GM21528 (cell line): Measurements from ENCODE around the gene RUBCNL.
"Not testable (repeated sequence)": the region's sequence is repeated elsewhere in the genome, so short reads cannot be mapped to it uniquely, and the experiment has no call there.

ENCODE experiments used
- ATAC-seq: cut with Tn5 transposase; IDR thresholded peaks from one replicate; pipeline ENCODE4 v1.9.1; 2021; ENCODE audit warnings: mild to moderate bottlenecking, moderate library complexity; ENCODE audit not compliant: unreplicated experiment, low FRiP score

Gene RUBCNL

DNA sequence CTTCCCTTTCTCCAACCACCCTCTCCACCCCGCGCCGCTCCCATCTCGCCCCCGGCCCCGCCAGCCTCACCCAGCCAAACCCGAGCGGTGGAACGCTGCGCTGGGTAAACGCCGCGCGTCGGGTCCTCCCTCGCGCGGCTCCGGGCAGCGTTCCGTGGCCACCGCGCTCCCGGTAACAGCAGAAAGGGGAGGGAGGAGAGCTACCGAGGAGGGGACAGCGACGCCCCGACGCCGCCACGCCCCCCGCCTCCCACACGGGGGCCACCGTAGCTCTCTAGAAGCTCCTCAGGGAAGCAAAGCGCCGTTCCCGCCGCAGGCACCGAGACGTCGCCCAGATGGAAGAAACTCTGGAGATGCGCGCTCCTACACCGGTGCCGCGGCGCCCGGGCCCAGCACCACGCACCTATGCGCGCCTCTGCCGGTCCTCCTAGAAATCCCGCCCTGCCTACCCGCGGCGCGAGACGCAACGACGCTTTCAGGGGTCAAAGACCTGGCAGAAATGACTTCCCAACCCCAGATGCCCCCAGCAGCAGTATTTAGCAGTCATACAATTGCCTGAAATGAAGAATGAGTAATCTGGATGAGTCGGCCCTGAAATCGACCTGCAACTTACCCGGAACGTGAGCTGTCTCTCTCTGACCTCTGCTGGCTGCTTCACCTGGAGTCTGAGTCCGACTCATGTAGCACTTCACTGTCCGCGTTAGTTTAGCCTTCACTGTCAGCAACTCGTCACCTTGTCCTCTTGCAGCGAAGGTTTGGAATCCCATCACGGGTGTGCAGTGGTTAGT is at the start of gene RUBCNL:
RUBCNL (minus strand) TSS at position 189 of the 788 bp plus-strand sequence. CDS start 14,777 bp downstream, outside the sequence.
- no peak for ATAC-seq

DNA sequence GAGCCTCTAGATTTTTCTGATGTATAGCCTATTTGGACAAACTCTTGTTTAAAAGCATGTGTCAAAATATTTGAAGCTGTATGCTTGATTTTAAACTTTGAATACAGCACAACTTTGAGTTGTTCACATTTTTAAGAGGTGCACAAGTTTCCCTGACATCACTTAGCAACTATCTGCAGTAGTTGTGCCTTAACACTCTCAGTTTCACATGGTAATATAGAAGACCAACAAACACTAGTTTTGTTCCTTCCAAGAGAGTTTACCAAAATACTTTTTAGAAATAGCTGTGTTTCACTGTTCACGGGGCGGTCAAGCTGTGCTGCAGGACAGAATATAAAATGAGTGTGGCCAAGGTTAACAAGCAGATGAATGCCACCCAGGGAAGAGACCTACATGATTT is 42.5 kb upstream of the RUBCNL start:
- not testable (repeated sequence) for ATAC-seq

DNA sequence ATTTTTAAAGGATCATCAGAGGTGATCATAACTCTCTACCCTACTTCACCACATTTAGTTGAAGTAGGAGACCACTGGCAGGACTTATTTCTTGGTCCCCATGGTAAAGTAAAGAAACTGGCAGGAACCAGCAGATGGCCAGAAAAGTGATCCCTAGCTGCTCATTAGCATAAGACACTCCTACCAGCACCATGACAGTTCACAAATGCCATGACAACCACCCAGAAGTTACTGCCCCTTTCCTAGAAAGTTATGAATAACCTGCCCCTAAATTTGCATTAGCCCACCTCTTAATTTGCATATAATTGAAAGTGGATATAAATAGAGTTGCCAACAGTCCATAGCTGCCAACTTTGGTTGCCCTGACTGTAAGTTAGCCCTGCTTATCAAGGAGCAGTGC is 18.4 kb upstream of the RUBCNL start:
- no peak for ATAC-seq

DNA sequence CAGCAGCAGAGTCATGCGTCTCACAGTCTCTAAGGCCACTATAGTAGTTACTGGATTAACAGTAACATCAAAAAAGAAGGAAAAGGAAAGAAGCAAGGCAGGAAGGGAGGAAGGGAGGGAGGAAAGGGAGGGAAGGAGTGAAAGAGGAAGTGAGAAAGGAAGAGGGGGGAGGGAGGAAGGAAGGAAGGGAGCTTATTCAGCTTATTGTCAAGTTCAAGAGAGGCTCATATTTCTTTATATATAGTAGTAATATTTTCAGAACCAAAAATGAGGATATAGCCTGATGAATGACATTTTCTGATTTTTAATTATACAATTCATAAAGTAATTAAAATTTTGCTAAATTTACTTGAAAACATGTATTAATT is 17.7 kb upstream of the RUBCNL start:
- ATAC-seq, result no peak

- ATAC-seq, result no peak
These were observed 17.0 kb upstream of the RUBCNL start for GRCh38 chr13:46403851-46404732.

DNA sequence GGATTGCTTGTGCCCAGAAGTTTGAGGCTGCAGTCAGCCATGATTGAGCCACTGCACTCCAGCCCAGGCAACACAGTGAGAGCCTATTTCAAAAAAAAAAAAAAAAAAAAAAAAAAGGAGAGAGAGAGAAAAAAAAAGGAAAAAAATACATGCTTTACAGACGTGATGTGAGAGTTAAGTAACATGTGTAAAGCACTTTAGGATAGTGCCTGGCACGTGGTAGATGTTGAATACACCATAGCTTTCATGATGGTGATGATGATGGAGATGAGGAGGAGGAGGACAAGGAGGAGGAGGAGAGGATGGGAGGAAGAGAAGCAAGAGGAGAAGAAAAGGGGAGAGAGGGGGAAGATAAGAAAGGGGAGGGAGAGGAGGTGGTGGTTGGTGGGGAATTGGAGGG is 15.1 kb upstream of the RUBCNL start:
- no peak for ATAC-seq

DNA sequence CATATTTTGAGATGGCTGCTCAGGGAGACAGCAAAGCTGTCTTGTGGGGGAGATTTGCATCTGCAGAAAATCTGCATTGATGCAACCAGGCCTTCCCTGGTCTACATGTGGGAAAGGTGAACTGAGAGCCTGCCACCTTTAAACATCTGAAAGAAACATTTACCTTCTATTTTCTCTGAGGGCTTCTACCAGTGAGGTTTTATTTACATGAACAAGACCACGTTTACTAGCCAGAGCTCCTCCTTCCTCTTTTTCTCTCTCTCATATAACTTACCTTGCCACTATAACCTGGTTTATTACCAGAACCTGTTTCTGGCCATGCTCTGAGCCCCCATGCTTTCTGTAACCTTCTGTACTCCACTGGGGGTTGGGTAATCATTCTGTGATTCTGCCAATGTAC is 14.4 kb upstream of the RUBCNL start:
- ATAC-seq, result peak; percentile 60

DNA sequence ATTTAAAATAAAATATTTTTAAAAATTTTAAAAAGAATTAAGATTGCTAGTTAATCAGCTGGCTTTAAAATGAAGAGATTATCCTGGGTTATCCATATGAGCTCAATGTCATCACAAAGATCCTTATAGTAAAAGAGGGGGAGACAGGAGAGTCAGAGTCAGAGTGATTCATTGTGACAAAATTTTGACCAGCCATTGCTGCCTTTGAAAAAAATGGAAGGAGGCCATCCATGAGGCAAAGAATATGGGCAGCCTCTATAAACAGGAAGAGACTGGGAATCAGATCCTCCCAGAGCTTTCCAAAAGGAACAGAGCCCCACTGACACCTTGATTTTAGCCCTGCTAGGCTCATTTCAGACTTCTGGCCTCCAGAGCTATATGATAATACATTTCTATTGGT is 9.3 kb upstream of the RUBCNL start:
- no peak for ATAC-seq

GRCh38 chr13:46392967-46393366 is 5.9 kb upstream of the RUBCNL start:
- no peak for ATAC-seq

DNA sequence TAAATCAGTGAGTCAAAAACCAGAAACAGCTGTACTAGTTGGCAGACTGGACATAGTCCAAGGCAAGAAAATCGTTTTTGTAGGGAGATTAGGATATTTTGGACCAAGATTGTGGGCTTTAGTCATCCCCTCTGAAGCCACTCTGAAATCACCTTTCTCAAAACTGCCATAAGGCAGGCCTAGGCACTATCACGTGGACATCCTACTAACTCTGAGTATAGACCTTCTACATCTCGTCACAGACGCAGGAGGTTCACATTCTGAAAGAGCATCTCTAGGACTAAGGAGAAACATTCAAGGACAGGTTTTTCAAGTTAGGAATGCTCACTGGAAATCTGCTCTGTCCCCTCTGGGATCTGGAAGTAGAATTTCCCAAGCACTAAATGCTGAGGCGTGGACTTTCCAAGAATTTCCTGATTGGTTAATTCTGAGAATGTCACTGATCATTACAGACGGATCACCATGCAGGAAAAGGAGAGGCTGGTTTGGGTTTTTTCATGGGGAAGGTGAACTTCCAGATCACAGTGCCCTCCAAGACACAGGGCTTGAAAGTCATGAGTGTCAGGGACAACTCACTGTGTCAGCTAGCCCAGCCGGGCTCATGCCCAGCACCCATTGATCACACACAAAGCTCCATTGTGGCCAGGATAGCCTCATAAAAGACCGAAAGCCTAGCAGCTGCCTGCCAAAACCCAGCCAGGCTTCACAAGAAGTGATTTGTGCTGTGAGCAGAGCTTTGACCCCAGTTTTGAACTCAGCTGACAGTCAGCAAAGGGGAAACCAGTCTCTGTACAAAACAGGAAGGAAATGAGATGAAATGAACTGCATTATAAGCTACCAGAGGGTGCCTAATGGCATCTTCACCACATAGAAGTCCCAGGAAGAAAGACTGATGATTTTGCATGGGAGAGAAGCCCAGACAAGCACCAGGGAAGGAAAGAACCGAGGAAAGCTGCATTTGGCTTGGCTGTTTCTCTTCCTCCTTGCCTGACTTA is 2.7 kb upstream of the RUBCNL start:
- ATAC-seq, result peak; percentile 46

- ATAC-seq, result no peak
These were observed 1.8 kb upstream of the RUBCNL start for GRCh38 chr13:46388846-46389245.

GRCh38 chr13:46388308-46388707 is 1.3 kb upstream of the RUBCNL start:
- no peak for ATAC-seq

DNA sequence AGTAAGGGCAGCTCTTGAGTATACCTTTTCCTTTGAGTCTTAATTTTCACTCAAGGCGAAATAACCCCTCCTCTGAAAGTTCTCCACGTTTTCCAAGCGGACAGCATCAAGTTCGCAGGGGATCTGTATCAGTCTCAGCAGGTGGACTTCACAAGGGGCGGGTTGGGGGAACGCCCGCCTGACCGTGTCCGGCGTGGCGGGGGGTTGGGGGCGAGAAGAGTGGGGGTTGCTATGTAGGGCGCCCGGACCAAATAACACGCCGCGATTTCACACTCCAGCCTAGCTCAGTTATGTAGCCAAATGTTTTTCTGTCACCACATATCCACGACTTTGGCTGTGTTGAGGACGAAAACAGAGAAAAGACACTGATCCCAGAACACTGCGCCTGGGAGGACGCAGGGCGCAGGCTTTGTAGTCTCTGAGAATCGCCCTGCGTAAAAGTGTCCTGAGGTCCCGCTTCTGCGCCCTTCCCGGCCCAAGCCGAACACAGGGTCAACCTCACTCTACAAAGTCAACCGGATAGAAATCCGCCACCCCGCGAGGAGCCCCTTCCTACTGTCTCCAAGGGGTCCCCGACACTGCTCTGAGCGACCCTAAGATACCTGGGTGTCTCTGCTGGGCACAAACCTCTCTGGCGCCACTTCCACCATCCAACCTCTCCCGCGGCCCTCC is 524 bp downstream of the RUBCNL start:
- ATAC-seq, result no peak

GRCh38 chr13:46385946-46386345 is 1.1 kb downstream of the RUBCNL start:
- peak; percentile 28 for ATAC-seq

- ATAC-seq, result no peak
These were observed 3.7 kb downstream of the RUBCNL start for GRCh38 chr13:46383383-46383782.

DNA sequence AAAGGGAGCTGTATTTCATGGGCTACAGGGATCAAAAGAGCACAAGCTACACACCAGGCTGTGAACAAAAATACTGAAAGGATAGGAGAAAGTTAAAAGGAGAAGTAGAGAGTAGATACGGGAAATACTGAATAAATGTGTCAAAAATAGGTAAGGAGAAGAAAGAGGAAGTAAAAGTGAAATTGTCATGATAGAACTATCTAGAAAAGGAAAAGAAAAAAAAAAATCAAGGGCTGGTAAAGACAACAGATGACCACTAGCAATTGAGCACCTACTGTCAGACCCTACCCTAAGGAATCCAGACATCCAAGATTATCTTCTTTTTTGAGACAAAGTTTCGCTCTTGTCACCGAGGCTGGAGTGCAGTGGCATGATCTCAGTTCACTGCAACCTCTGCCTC is 4.8 kb downstream of the RUBCNL start:
- peak; percentile 49 for ATAC-seq

- no peak for ATAC-seq
These were observed 6.8 kb downstream of the RUBCNL start for GRCh38 chr13:46380242-46380641.

DNA sequence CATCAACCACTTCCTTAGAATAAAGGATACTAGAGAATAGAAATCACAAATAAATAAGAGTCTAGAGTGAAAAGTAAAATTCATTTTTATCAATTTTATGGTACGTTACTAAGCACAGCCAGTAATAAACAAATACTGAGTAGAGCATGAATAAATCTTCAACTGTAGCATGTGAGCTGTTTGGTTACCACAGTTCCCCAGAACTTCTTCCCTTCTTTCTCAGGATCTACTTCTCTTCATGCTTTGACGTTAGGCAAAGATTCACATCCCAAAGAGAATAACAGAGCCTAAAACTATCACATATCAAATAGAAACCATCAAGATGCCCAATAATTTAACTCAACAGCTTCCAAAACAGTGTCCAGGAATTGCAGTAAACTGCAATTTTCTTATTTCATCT is 7.4 kb downstream of the RUBCNL start:
- ATAC-seq, result no peak

DNA sequence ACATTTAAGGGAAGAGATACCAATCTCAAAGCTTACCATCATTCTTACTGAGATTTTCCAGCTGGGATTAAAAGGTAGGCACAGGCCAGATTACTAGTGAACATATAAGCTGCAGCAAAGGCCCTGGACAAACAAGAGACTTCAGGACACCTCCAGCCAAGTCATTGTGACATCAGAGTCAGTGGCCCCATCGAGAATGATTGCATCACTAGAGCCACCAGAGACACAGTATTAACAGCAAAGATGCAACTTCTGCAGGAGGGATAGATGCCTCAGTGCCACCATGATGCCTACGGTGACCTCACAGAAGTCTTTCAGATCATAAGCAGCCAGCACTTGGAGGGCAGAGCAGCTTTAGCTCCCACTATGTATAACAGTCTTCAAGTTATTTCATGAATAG is 8.6 kb downstream of the RUBCNL start:
- ATAC-seq, result no peak

DNA sequence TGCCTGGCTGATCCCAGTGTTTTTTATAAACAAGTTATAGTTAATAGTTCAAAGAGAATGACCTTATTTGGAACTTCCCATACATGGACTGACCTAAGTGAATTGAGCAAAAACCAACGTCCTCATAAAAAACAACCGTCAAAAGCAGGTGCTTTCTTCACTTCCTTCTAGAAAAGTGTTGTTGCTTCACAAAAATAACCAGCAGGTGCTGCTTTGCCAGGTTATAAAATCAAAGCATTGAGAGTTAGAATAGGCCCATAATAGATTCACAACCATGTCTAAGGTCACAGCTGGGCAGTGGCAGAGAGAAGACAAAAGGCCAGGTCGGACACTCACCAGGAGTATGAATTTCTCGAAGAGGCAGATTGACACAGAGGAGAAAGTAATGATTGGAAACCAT is 9.5 kb downstream of the RUBCNL start:
- no peak for ATAC-seq
